Measurements from ENCODE around the gene SC5D.
A peak's percentile ranks its signal among the peaks of the same experiment; 100 is the strongest.

Gene SC5D, protein sequence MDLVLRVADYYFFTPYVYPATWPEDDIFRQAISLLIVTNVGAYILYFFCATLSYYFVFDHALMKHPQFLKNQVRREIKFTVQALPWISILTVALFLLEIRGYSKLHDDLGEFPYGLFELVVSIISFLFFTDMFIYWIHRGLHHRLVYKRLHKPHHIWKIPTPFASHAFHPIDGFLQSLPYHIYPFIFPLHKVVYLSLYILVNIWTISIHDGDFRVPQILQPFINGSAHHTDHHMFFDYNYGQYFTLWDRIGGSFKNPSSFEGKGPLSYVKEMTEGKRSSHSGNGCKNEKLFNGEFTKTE

GRCh38 chr11:121292495-121293287 lies at the start of gene SC5D:
Gene SC5D, plus strand, starts transcription at chr11:121292771. Its CDS starts 10,605 bp downstream, at chr11:121303376.
- Mint-ChIP-seq H3K4me1 (ENCODE audit: low read depth) (peaks cover 34% of the 10 kb centered on the region), H3K36me3 (ENCODE audit: low read depth) (peaks cover 27% of the 10 kb centered on the region), H3K9me3 (peaks cover 7% of the 10 kb centered on the region), H3K27ac (peak within 1 kb of the TSS; percentile 88), H3K27me3 (ENCODE audit: low read depth) (peaks cover 14% of the 10 kb centered on the region), H3K4me3 (peak within 1 kb of the TSS; percentile 92)
- DNase-seq (ENCODE audit: low spot score) = peak; percentile 96

GRCh38 chr11:121244884-121245283 lies 47.7 kb upstream of the SC5D start:
- DNase-seq (ENCODE audit: low spot score) = no peak
- Mint-ChIP-seq H3K4me1 (ENCODE audit: low read depth) (peaks cover 6% of the 10 kb centered on the region), H3K9me3 (no peaks in the 10 kb centered on the region), H3K27me3 (ENCODE audit: low read depth) (peaks cover 14% of the 10 kb centered on the region), H3K27ac (no peak overlapping the region), H3K4me3 (no peak overlapping the region), H3K36me3 (ENCODE audit: low read depth) (no peaks in the 10 kb centered on the region)

DNA sequence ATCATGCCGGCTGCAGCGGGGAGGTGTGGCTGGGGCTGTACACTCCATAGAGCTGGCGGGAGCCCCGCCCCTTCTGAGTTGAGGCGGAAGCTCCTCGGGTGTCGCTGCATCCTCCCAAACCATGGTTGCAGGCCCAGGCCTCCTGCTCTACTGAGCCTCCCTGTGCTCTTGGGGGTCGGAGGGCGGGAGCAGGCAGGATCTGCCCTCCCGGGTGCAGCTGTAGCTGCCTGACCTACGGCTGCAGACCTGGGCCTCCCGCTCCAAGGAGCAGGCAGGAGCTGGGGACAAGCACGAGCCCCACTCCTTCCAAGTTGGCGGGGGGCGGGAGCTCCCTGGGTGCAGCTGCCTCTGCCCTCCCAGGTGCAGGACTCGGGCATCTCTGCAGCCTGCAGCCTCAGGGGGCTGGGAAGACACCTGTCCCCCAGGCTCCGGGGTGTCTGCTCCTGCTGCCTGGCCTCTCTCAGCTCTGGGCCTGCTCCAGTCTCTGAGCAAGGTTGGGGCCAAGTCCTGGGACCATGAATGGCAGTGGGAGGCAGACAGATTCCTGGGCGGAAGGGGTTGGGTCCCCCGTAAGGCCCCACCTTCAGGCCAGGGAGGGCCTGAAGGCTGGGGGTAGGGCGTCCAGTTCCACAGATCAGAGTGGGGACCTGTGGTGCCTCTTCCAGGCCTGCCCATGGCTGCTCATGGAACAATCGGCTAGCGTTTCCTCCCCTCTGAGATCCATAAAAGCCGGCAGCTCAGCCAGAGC lies 46.4 kb upstream of the SC5D start:
- no peaks in the 10 kb centered on the region for H3K36me3 Mint-ChIP-seq (ENCODE audit: low read depth)
- H3K4me3 Mint-ChIP-seq = no peak overlapping the region
- H3K27me3 Mint-ChIP-seq (ENCODE audit: low read depth) = peaks cover 17% of the 10 kb centered on the region
- no peak overlapping the region for H3K27ac Mint-ChIP-seq
- DNase-seq (ENCODE audit: low spot score) = no peak
- peaks cover 2% of the 10 kb centered on the region for H3K4me1 Mint-ChIP-seq (ENCODE audit: low read depth)
- H3K9me3 Mint-ChIP-seq = no peaks in the 10 kb centered on the region

DNA sequence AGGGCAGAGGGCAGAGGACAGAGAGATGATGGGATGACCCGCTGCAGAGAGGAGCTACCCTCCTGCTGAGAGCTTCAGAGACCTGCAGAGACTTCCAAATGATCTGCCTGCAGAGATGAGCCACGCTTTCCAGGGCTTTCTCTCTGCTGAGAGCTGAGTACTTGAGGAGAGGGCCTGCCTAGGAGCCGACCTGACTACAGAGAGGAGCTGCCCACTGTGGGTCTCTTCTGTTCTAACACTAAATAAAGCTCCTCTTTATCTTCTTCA lies 45.9 kb upstream of the SC5D start:
- Mint-ChIP-seq H3K36me3 (ENCODE audit: low read depth) (no peaks in the 10 kb centered on the region), H3K27ac (no peak overlapping the region), H3K27me3 (ENCODE audit: low read depth) (peaks cover 17% of the 10 kb centered on the region), H3K4me1 (ENCODE audit: low read depth) (peaks cover 2% of the 10 kb centered on the region), H3K4me3 (no peak overlapping the region), H3K9me3 (no peaks in the 10 kb centered on the region)
- DNase-seq (ENCODE audit: low spot score) = no peak

DNA sequence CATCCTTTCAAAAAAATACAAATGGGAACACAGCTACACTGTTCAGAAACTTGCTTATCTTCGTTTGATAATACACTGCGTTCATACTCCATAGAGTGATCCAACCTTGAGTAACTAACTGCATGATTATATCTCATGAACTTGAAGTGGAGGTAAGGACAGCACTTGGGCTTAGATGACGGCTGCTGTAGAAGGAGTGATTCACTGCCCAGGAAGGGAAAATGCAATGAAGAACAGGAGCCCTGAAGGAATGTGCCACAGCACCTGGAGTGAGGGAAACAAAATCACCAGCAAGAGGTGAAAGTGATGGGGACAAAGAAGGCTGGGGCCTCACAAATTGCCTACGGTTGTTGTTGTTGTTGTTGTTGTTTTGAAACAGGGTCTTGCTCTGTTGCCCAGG lies 44.1 kb upstream of the SC5D start:
- H3K27ac Mint-ChIP-seq = no peak overlapping the region
- H3K4me3 Mint-ChIP-seq = no peak overlapping the region
- DNase-seq (ENCODE audit: low spot score) = no peak

GRCh38 chr11:121249039-121249663 lies 43.4 kb upstream of the SC5D start:
- Mint-ChIP-seq H3K4me1 (ENCODE audit: low read depth) (peaks cover 2% of the 10 kb centered on the region), H3K36me3 (ENCODE audit: low read depth) (no peaks in the 10 kb centered on the region), H3K27me3 (ENCODE audit: low read depth) (peaks cover 10% of the 10 kb centered on the region), H3K4me3 (no peak overlapping the region), H3K27ac (no peak overlapping the region), H3K9me3 (no peaks in the 10 kb centered on the region)
- no peak for DNase-seq (ENCODE audit: low spot score)

More for the DNA sequence above, 44.1 kb upstream of the SC5D start:
- no peaks in the 10 kb centered on the region for H3K36me3 Mint-ChIP-seq (ENCODE audit: low read depth)
- peaks cover 2% of the 10 kb centered on the region for H3K4me1 Mint-ChIP-seq (ENCODE audit: low read depth)
- no peaks in the 10 kb centered on the region for H3K9me3 Mint-ChIP-seq
- peaks cover 8% of the 10 kb centered on the region for H3K27me3 Mint-ChIP-seq (ENCODE audit: low read depth)

DNA sequence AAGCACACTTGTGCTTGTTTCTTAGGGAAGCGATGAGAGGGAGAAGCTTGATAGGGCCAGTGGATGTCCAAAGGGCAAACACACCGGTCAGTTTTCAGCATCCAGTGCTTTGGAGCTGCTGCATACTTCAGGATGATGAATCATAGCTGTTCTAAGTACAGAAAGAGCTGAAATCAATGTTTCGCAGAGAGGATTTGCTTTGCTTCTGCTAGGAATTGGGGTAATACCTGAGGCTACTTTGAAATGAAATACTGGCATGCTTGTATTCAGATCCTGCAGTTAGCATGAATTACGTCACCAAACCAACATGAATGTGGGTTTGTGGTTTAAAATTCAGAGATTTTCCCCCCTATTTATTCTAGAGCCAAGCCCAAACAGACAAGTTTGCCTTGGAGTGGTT lies 41.7 kb upstream of the SC5D start:
- no peak overlapping the region for H3K27ac Mint-ChIP-seq
- no peaks in the 10 kb centered on the region for H3K9me3 Mint-ChIP-seq
- DNase-seq (ENCODE audit: low spot score) = no peak
- H3K4me1 Mint-ChIP-seq (ENCODE audit: low read depth) = peaks cover 2% of the 10 kb centered on the region
- peaks cover 16% of the 10 kb centered on the region for H3K27me3 Mint-ChIP-seq (ENCODE audit: low read depth)
- no peaks in the 10 kb centered on the region for H3K36me3 Mint-ChIP-seq (ENCODE audit: low read depth)
- no peak overlapping the region for H3K4me3 Mint-ChIP-seq

GRCh38 chr11:121253951-121254350 lies 38.6 kb upstream of the SC5D start:
- no peaks in the 10 kb centered on the region for H3K9me3 Mint-ChIP-seq
- no peak overlapping the region for H3K4me3 Mint-ChIP-seq

GRCh38 chr11:121254756-121255155 lies 37.8 kb upstream of the SC5D start:
- Mint-ChIP-seq H3K9me3 (no peaks in the 10 kb centered on the region), H3K4me3 (no peak overlapping the region), H3K36me3 (ENCODE audit: low read depth) (no peaks in the 10 kb centered on the region), H3K27ac (no peak overlapping the region), H3K4me1 (ENCODE audit: low read depth) (no peaks in the 10 kb centered on the region), H3K27me3 (ENCODE audit: low read depth) (peaks cover 40% of the 10 kb centered on the region)
- no peak for DNase-seq (ENCODE audit: low spot score)

More at GRCh38 chr11:121253951-121254350, 38.6 kb upstream of the SC5D start:
- H3K4me1 Mint-ChIP-seq (ENCODE audit: low read depth) = peaks cover 2% of the 10 kb centered on the region
- no peak for DNase-seq (ENCODE audit: low spot score)
- H3K27ac Mint-ChIP-seq = no peak overlapping the region
- H3K36me3 Mint-ChIP-seq (ENCODE audit: low read depth) = no peaks in the 10 kb centered on the region
- peaks cover 39% of the 10 kb centered on the region for H3K27me3 Mint-ChIP-seq (ENCODE audit: low read depth)

DNA sequence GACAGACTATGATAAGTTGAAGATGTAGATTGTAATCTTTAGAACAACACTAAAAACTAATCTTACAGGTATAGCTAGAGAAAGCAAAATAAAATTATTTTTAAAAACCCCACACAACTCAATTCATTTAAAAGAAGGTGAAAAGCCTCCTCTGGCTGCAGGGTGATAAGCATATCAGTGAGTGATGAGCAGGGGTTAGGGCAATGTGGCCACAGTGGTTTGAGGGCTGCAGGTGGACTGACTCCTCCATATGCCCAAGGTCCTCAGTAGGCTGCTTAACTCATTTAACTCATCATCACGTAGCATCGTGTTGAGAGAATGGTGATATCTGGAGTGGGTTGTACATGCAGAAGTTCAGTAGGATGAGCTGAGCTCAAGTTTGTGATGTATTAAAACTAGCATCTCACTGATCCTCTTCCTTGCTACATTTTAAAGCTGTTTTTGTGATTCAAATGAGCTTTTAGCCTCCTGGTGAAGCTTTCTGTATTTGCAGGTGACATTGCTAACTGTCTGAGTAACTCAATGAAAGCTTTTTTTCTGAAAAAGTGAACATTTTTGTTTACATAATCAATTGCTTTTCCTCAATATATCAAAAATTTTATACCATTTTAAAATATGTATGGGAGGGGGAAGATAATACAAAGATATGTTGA lies 37.0 kb upstream of the SC5D start:
- no peaks in the 10 kb centered on the region for H3K36me3 Mint-ChIP-seq (ENCODE audit: low read depth)
- H3K9me3 Mint-ChIP-seq = no peaks in the 10 kb centered on the region
- H3K4me3 Mint-ChIP-seq = no peak overlapping the region
- H3K27ac Mint-ChIP-seq = no peak overlapping the region
- no peak for DNase-seq (ENCODE audit: low spot score)
- H3K27me3 Mint-ChIP-seq (ENCODE audit: low read depth) = peaks cover 42% of the 10 kb centered on the region
- no peaks in the 10 kb centered on the region for H3K4me1 Mint-ChIP-seq (ENCODE audit: low read depth)

- no peak for DNase-seq (ENCODE audit: low spot score)
- H3K9me3 Mint-ChIP-seq = no peaks in the 10 kb centered on the region
- no peaks in the 10 kb centered on the region for H3K4me1 Mint-ChIP-seq (ENCODE audit: low read depth)
- no peak overlapping the region for H3K4me3 Mint-ChIP-seq
- H3K27ac Mint-ChIP-seq = no peak overlapping the region
- no peaks in the 10 kb centered on the region for H3K36me3 Mint-ChIP-seq (ENCODE audit: low read depth)
- peaks cover 56% of the 10 kb centered on the region for H3K27me3 Mint-ChIP-seq (ENCODE audit: low read depth)
Measured at GRCh38 chr11:121257289-121257688, 35.3 kb upstream of the SC5D start.

DNA sequence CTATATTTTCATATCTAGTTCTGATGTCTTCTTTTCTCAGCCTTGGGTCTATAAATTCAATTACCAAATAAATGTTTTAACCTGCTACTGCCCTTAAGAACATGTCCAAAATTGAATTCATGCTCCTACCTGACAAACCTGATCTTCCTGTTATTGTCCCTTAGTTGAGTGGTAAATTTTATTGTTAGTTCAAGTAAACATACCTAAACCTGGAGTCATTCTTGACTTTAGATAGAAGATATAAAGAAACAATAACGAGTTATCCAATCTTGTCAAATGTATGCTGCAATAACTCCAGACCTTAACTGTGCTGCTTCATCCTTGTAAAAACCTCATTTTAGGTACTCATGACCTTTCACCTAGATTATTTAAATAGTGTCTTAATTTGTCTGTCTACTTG lies 34.6 kb upstream of the SC5D start:
- H3K9me3 Mint-ChIP-seq = no peaks in the 10 kb centered on the region
- H3K4me3 Mint-ChIP-seq = no peak overlapping the region
- no peak overlapping the region for H3K27ac Mint-ChIP-seq
- H3K4me1 Mint-ChIP-seq (ENCODE audit: low read depth) = no peaks in the 10 kb centered on the region
- peaks cover 61% of the 10 kb centered on the region for H3K27me3 Mint-ChIP-seq (ENCODE audit: low read depth)
- H3K36me3 Mint-ChIP-seq (ENCODE audit: low read depth) = no peaks in the 10 kb centered on the region
- DNase-seq (ENCODE audit: low spot score) = no peak

- Mint-ChIP-seq H3K9me3 (no peaks in the 10 kb centered on the region), H3K27me3 (ENCODE audit: low read depth) (peaks cover 57% of the 10 kb centered on the region), H3K36me3 (ENCODE audit: low read depth) (no peaks in the 10 kb centered on the region), H3K4me1 (ENCODE audit: low read depth) (peaks cover 7% of the 10 kb centered on the region), H3K27ac (no peak overlapping the region), H3K4me3 (no peak overlapping the region)
- no peak for DNase-seq (ENCODE audit: low spot score)
Measured at GRCh38 chr11:121265586-121265985, 27.0 kb upstream of the SC5D start.
